HG02588 (cell line): ENCODE results near the gene FGF12.

Experiments used
- ATAC-seq: cut with Tn5 transposase; IDR thresholded peaks from one replicate; pipeline ENCODE4 v1.9.1; 2021; ENCODE audit warnings: mild to moderate bottlenecking, moderate library complexity; ENCODE audit not compliant: unreplicated experiment

The FGF12 gene

DNA sequence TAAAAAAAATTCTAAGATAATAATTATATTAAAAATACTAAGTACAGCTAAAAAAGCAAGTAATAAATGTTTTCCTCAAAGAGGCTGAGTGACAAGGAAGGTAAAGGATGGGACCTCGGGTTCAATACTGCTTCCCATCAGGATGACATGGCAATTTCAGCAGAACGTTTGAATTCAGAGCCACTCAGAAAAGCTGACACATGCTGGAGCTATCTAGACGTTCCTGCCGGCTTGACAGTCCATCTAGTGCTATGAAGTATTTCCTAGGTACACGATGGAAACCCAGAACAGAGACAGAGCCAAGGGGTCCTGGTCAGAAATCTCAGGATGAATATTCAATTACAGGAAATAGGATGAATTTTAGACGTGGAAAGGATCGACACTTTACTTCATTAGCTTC, 361.8 kb downstream of the FGF12 start:
- ATAC-seq = no peak

DNA sequence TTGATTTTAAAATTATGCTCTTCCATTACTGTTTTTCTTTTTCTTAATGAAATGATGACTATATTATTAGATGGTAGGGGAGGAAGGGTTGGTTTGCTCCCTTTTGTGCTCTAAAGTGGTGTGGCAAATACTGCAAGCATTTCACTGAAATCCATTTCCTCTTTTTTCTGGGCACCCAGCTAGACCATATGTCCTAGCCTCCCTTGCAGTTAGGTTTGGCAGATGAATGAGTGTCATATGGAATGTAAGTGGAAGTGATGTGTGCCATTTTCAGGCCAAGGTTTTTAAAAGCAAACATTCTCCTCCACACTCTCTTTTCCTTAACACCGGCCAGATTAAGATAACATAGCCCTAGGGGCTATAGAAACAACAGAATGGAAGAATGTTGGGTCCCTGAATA, 363.0 kb downstream of the FGF12 start:
- ATAC-seq = no peak

DNA sequence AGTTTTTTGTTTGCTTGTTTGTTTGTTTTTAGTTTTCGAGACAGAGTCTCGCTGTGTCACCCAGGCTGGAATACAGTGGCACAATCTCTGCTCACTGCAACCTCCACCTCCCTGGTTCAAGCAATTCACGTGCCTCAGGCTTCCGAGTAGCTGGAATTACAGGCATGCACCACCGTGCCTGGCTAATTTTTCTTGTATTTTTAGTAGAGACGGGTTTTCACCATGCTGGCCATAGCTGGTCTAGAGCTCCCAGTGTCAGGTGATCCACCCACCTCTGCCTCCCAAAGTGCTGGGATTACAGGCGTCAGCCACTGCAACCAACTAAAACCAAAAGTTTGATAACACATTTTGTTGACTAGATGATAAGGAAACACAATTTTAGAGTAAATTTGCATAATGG, 372.7 kb downstream of the FGF12 start:
- no peak for ATAC-seq

DNA sequence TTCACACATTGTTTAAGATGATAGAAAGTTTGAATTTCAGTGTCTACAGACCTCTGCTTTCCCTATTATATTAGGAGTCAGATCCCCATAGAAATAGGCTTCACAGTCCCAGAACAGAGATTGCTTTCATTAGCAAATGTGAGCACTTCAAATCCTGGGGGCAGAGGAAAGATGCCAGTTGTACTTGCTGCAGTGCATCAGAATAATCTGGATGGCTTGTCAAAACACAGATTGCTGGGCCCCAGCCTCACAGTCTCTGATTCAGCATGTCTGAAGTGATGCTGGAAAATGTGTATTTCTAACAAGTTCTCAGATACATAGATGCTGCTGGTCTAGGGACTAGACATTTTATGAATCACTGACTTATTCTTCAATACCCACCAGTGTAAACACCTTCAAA, 375.2 kb downstream of the FGF12 start:
- no peak for ATAC-seq

DNA sequence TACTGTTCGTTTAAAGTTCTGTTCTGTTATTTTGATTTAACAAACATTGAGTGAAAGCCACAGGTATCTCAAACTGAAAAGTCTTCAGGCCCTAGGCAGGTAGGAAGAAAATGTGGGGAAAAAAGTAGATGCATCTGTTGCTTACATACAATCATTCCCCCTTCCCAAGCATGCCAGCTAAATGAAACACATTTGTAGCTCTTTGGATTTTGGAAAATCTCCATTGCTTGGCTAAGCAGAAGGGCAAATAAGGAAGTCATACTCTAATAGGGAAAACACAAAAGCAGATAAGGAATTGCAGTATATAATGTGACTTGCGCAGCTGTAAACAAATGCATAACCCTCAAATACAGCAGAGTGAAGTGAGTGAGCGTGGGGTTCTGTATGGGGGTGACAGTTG, 375.9 kb downstream of the FGF12 start:
- no peak for ATAC-seq

DNA sequence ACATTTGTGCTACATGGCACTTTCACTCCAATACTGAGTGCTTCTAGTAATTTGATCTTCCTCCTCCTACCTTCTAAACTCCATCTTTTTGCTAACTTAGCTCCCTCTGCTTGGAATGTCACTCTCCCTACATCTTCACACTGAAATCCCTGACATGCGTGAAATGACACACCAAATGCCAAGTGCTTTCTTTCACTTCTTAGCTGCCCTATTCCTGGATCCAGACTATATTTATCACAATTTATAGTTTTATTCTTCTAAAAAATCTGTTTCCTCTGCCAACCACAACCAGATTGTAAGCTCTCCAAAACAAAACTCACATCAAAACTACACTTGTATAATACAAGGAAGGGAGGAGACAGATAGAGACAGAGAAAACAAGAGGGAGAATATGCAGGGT, 387.3 kb downstream of the FGF12 start:
- no peak for ATAC-seq

DNA sequence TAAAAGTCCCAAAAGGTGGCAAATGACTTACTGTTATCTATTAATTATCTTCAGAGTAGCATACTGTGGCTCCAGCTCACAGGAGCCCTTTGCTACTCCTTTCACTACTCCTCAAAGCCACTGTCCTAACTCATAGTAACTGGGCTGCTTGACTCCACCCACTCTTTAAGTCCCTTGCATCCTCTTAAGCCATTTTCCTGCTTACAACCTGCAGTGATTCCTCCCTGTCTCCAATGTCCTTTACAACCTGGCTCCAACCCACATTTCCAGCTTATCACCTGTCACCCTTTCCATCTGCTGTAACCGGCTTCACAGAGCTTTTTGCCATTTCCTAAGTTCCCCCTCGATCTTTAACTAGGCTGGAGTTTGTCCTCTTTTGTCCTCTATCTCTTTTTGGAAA, 388.1 kb downstream of the FGF12 start:
- no peak for ATAC-seq

DNA sequence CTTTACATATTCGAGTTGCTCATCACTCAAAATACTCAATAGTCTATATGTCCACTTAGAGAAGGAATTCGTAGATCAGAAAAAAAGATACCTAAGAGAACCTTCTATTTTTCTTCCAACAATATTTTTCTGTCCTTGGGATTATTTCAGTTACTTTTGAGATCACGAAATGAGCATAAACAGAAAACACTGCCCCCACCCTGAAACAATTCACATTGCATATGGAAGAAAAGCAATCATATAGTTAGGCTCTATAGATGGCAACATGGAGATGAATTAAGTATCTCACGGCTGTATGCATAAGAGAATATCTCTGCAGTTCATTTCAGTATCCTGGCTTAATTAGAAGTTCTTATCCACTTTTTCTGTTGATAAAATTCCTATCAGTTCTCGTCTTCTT, 391.1 kb downstream of the FGF12 start:
- no peak for ATAC-seq

DNA sequence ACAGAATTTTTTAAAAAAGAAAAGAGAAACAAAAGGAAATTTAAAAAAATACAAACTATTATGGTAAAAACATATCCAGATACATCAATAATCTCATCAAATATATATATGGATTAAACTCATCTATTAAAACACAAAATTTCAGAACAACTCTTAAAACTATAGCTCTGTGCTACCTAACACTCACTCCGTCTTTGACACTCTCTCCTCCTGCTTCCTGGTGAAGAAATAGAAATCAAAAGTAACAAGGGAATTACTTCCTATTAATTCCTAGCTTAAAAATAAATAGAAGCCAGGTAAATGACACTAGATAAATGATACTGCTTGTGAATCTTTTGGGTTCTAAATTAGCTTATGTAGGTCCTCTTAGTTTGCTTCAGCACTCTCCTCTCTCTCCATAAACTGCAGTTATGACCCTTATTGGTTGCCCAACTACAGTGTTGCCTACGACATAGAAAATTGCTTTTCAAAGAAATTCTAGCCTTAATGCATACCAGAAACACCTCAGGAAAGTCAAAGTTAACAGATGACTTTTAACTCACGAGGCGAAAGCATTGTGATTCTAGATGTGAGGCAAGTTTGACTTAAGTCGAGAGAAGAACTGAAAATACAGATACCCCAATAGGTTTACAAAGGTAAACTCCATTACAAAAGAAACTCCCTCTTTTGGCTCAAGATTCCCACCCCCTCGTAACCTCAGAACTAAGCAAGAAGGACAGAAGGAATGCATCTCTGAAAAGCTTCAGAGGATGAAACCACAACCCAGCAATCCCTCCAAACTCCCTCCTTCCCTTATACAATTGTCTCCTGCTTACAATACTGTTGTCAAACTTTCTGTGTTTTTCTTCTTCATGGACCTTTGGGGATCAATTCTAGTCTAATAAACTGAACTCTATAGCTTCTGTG, 394.7 kb downstream of the FGF12 start:
- no peak for ATAC-seq

DNA sequence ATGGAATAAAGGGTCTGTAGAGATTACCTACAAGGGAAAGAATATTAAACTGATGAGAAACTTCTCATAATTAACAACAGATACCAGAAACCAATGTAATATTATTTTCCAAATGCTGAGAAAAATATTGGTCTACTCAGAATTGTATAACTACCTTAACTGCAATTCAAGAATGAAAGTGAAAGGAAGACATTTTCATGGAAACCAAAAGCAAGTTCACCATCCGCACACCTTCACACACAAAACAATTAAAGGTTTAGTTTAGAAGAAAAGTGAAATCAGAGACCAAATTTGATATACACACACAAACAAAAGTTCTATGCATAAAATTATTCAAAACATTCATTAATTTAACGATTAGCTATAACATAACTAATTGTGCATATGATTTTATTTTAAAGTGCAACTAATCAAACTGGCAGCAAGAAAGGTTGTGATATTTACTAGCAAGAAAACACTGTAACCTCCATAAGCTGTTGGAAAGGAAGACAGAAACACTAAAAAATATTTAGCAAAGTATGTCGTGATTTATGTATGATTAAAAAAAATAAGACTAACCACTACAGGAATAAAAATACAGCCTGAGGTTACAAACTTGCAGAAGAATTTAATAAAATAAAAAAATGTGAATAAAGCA, 395.5 kb downstream of the FGF12 start:
- no peak for ATAC-seq

DNA sequence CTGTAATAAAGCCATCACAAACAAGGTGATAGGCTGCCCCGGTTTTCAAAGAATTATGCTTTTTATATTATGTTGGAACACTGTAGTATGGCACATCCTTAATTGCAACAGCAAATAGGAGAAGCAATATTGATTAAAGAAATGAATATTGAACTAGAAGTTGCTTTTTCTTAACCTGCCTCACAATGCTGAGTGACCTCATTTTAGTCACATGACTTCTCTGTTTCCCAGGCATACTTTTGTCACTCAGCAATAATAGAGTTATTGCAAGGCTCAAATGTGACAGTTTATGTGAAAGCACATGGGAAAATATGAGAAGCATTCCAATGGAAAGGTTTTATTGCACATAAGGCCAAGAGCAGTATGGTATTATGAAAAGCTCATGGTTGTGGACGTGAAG, 400.7 kb downstream of the FGF12 start:
- no peak for ATAC-seq

DNA sequence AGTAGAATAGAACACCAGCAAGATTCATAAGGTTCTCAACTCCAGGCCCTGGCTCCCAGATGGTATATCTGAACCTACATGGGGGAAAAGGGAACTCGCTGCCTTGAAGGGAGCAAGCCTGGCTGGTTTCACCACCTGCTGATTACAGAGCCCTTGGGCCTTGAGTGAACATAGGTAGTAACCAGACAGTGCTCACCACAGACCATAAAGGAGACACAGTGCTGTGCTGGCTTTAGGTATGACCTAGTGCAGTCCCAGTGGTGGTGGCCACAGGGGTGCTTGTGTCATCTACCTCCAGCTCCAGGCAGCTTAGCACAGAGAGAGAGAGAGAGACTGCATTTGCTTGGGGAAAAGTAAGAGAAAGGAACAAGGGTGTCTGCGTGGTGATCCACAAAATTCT, 409.8 kb downstream of the FGF12 start:
- no peak for ATAC-seq

DNA sequence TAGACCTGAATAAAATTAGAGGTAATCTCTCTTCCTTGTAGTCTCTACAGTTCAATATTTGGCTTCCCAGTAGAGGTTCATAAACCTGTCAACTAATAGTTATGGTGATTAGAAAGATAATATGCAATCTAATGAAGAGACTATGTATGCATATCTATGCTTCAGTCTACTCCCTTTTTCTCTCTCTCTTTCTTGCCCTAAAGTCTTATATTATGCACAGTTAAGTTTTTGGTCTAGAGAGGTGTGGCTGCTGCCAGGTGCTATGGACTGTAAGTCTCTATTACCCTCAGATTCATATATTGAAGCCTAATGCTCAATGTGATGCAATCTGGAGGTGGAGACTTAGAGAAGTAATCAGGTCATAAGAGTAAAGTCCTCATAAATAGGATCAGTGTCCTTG, 413.7 kb downstream of the FGF12 start:
- ATAC-seq = no peak

DNA sequence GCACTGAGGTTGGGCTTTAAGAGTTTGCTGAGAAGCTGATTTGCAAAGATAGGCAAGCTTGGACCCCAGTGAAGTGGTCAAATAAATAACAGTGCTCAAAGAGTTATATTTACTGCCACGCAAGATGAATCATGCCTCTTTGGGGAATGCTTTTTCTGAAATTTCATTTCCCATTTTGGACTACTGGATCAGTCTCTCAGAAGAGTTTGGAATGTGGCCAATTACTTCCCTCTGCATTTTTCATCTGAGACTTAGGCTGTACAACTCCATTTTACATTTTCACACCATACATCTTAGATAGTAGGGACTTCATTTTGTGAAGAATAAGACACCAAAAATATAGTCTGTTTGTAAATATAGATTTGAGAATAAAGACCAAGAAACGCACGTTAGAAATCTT, 419.7 kb downstream of the FGF12 start:
- no peak for ATAC-seq

DNA sequence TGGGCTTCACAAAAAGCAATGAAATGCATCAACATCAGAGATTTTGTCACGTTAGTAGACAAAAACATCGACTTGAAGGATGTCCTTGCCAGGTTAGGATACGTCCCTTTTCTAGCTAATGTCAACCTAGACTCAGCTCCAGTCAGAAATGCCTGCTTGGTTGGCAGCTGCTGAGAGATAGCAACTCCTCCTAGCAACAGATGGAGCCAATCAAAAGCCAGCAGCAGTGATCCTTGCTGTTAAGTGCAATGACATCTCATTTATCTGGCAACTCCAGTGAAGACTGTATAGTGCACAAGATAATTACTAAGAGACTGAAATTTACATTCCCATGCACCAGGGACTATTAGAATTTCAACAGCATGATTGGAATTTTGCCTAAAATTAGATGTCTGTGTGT, 424.1 kb downstream of the FGF12 start:
- ATAC-seq = no peak

DNA sequence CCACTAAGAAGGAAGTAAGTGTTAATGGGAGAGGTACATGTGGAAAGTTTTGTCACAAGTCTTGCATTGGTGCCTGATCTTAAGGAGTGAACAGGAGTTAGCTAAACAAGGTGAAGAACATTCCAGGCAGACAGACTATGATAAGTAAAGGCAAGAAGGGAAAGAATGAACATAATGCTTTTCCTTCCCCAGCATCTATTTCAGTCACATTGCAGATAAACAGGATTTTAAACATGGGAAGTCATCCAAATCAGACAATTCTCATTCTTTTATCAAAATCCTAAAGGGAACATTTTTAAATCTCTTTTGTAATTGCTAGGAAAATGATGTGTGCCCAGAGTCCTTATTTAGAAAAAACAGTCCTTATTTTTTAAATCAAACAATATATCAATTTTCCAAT, 424.6 kb downstream of the FGF12 start:
- no peak for ATAC-seq

DNA sequence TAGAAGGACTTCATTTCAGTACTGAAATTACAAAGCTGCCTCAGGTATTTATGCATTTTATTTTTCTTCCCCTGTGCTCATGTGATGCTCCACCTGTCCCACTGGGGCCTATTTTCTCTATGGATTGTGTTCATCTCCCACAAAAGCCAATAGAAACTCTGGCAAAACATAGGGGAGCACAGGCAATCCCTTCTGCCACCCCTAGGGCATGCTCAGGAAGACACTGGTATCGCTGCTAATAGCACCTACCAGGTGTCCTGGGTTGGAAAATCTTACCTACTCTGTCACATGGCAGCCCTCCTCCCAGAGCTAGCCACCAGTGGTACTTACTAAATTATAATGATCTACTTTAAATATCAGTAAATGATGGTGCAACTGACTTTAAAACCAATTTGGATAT, 427.4 kb downstream of the FGF12 start:
- ATAC-seq = no peak

DNA sequence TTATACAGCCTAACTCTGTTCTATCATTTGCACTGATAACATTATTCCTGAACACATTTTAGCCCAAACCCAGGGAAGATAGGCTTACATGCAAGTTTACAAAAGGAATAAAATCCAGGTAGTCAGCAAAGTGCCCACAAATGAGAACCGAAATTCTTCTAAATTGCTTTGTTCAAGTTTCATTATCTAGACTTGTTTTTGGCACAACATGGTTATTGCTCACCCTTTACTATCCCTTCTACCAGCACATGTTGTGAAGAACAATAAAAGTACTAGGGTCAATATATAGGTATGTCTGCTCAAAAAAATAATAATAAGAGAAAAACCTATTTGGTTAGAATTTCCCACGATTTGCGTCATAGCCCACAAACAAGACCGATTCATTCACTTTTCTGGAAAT, 430.5 kb downstream of the FGF12 start:
- ATAC-seq = no peak

DNA sequence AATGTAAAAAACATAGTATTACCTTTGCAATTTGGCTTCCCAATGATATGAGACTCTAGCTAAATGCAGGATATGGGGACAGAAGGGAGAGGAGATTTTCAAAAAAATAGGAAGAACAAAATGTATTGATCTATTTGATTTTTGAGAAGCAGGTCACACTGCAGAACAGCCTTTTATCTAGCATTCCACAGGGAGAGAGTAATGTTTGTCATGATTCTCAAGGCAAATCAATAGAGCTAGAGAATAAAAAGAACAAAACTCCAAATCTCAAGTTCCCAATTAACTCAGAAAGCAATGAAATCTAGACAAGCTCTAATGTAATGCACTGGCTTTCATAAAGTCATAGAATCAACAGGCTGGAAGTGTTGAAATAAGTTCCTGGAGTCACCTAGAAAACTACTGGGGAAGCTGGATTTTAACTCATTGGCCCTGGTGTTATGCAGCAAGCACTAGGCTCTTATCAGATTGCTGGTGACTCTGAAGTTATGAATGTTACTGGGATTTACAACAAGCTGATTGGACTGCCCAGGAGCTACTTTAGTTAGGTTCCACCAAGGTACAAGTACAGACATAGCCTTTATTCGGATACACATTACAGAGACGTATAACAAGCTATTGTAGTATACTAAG, 442.8 kb downstream of the FGF12 start:
- ATAC-seq = no peak

DNA sequence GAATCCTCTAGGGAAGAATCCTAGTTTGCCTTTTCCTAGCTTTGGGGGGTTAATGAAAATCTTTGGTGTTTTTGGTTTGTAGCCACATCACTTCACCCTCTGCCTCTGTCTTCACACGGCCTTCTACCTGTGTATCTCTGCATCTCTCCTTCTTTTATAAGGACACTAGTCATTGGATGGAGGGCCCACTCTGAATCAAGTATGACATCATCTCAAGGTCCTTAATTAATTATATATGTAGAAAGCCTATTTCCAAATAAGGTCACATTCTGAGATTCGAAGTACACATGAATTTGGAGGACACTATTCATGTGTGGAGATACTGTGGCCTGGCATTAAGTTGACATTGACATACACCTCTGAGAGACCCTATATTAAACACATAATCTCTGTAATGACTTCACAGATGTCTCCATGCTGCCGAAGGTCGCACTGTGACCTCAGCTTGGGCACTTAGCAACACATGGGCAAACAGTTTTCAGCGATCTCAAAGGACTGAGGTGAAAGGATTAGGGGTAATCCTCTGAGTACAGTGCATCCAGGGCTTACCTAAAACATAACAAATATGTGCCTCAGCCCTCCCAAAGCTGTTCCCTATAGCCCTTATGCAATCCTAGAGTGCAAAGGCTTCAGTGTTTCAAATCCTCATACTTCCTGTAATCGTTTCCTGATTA, 446.0 kb downstream of the FGF12 start:
- ATAC-seq = no peak

DNA sequence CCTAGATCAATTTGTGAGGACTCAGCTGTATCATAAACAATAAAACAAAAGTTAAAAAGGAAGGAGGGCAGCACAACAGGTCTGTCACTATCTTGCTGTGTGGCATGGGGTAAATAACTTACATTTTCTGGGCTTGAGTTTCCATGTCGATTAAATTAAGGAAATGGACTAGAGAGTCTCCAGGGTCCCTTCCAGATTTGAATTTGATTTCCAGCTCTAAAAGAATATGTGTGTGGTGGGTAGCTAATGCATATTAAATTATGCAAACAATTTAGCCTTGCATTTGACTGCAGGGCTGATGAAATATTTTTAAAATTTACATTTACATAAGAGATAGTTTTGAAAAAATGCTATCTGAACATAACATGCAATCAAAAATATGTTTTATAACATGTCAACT, 447.7 kb downstream of the FGF12 start:
- ATAC-seq = no peak

DNA sequence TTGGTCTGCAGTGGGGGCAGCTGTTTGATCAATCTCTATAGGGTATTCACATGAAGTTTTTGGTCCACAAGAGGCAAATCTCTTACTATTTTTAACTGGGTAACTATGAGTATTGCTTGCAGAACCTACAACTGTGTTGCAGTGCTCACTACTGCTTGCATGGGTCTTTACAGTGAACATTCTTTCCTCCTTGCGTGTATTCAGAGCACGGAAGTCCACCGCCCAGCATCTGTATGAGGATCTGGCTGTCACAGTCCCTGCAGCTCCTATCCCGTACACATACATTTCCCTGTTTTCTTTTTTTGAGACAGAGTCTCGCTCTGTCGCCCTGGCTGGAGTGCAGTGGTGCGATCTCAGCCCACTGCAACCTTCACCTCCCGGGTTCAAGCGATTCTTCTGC, 449.9 kb downstream of the FGF12 start:
- ATAC-seq = no peak
